IPS DF 4.7 (cell line): Measurements from ENCODE around the gene HES4.

ENCODE experiments used
- DNase-seq: peaks from one replicate; pipeline ENCODE4 v3.0.0-alpha.2; 2013; ENCODE audit warnings: low spot score; ENCODE audit errors: extremely low read depth

Gene HES4

DNA sequence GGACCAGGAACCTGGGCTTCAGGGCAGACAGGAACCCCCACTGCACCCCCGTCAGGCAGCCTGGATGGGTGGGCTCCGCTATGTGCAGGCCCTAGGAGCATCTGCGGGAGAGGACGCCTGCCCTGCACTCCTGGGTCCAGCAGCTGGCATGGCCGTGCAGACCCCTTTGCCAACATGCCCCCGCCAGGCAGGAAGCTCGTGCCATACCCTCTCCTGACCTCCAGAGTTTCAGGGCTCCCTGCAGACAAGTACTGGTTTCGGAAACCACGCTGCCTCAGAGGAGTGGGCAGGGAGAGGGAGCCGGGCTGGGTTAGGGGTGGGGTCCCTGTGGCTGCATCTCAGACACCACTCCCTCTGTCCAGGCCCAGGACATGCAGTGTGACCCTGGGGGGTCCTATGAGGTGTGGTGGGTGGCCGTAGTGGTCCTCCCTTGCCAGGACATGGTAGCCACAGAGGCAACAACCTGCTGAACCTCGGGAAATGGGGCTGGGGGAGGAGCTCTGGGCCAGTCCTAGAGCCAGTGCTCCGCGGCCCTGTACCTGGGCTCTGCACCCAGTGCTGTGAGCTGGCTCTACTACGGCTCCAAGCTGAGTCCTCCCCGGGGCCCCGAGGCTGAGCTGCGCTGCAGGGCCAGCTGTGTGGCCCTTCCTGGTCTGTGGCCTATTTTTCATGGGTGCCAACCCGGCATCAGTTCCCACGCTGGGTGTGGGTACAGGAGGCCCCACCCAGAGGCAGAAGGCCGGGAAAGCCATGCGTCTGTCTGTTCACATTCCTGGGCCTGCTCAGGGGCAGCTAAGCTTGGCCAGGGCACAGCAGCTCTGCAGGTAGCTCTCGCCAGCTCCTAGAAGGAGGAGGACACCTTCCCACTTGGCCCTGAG is 32.2 kb downstream of the HES4 start:
- no peak for DNase-seq

DNA sequence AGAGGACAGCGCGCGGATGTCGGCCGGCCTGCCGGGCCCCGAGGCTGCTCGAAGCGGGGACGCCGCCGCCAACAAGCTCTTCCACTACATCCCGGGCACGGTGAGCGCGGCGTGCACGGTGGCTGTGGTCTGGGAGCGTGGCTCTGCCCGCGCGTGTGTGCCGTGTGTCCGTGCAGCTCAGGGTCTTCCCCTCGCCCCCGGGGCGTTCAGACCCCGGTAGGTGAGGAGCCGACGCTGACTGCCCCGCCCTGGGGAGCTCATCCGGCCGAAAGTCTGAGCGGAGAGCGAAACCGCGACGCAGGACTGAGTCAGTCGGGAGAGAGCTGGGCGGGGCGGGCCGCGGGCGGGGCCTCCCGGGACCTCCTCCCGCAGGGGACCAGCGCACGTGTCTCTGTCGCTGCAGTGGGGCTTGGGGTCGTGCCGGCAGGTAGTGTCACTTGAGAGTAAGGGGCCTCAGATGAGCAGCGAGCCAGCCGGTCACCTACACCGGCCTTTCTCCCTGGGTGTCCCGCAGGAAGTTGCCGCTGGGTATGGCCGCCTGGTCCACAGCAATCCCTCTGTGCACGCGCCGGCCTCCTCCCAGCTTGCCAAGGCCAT is 33.1 kb downstream of the HES4 start:
- DNase-seq, result no peak

DNA sequence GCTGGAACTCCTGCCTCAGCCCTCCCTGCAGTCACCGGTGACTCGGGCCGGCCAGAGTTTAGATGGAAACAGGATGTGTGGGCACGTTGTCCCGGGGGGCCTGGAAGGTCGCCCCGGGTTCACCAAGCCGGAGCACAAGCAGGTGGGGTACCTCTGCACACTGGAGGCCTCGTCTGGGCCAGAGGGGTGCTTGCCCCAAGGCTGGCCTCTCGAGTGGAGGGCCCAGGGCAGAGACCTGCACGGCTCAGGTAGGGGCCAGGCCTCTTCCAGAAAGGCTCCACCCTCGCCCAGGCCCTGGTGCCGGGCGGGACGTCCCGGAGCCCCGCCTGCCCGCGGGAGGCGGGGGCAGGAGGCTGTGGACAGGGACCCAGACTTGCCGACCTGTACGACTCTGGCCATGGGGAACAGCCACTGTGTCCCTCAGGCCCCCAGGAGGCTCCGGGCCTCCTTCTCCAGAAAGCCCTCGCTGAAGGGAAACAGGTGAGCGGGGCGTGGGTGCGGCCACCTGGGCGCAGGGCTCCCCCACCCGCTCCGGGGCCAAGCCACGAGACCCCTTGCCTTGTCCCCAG is 33.7 kb downstream of the HES4 start, which contains the start of gene PLEKHN1:
PLEKHN1 (plus strand) TSS at position 348 of the 569 bp plus-strand sequence; CDS start at position 398, 50 bp downstream.
- no peak for DNase-seq

DNA sequence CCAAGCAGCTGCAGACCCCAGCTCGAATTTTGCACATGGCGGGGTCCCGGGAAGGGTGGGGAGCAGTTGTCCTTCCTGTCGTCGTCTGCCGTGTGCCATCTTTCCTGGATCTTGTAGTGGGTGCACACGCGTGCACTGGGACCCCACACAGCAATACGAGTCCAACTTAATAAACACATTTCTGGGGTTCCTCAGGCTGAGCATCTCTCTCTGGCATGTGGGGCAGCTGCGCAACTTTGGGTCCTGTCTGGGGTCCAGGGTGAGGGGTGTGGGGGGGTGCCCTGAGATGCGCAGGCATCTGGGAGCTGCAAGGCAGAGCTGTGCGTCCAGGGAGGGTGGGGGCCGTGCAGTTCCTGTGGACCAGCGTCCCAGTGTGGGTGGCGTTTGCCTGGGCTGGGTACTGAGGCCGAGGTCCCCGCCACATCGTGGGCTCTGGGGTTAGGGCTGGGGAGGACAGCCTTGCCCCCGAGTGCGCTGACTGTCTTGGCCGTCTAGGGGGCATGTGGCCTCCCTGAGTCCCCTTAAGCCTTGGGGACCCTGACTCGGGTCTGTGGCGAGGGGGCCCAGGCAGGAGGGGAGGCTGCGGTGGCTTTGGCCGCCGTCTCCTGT is 34.3 kb downstream of the HES4 start:
- DNase-seq, result no peak

DNA sequence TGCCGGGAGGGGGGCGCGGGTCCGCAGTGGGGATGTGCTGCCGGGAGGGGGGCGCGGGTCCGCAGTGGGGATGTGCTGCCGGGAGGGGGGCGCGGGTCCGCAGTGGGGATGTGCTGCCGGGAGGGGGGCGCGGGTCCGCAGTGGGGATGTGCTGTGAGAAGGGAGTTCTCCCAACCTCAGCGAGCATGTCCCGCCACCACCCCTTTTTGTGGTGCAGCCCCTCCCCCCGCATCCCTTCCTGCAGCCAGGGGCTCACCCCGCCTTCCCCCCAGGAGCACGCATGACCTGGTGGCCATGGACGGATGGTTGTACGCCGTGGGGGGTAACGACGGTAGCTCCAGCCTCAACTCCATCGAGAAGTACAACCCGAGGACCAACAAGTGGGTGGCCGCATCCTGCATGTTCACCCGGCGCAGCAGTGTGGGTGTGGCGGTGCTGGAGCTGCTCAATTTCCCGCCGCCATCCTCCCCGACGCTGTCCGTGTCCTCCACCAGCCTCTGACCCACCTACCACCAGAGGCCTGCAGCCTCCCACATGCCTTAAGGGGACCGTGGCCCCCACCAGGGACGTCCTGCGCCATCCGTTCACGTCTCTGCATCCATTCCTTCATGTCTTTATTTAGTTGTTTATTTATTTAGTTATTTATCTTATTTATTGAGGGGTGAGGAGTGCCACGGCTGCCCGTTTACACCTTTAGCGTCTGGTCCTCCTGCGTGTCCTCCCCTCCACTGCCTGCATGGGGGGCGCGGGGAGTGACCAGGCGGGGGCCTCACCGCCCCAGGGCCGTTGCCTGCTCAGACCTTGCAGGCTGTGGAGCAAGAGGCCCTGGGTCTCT is 35.0 kb downstream of the HES4 start:
- no peak for DNase-seq

DNA sequence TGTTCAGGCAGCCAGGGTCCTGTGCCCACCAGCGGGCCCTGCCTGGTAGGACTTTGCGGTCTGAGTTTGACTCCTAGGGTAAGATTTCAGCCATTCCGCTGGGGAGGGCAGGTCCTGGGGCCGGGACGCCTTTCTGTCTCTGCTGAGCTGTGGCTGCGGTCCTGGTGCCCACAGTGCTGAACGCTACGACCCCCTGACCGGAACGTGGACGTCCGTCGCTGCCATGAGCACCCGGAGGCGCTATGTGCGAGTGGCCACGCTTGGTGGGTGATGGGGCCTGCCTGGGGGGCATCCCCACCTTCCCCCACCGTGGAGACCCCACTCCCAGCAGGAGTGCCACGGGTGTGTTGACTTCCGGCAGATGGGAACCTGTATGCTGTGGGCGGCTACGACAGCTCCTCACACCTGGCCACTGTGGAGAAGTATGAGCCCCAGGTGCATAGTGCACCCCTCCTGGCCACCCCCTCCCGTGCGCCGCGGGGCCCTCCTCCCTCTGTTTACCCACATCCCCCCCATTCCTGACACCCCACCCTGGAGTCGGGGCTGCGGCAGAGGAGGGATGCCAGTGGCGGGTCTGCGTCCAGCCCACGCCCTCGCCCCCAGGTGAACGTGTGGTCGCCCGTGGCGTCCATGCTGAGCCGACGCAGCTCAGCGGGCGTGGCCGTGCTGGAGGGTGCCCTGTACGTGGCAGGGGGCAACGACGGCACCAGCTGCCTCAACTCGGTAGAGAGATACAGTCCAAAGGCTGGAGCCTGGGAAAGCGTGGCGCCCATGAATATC is 36.0 kb downstream of the HES4 start:
- DNase-seq, result no peak

DNA sequence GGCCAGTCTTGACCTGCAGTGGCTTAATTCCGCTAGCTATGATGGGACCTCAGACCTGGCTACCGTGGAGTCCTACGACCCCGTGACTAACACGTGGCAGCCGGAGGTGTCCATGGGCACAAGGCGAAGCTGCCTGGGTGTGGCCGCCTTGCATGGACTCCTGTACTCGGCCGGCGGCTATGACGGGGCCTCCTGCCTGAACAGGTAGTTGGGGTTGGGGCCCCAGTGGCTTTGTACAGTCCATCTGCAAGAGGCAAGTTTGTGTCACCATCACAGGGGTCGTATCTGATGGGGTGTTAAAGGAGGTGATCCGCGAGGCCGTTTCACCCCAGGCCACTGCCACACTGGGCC is 36.6 kb downstream of the HES4 start:
- no peak for DNase-seq

DNA sequence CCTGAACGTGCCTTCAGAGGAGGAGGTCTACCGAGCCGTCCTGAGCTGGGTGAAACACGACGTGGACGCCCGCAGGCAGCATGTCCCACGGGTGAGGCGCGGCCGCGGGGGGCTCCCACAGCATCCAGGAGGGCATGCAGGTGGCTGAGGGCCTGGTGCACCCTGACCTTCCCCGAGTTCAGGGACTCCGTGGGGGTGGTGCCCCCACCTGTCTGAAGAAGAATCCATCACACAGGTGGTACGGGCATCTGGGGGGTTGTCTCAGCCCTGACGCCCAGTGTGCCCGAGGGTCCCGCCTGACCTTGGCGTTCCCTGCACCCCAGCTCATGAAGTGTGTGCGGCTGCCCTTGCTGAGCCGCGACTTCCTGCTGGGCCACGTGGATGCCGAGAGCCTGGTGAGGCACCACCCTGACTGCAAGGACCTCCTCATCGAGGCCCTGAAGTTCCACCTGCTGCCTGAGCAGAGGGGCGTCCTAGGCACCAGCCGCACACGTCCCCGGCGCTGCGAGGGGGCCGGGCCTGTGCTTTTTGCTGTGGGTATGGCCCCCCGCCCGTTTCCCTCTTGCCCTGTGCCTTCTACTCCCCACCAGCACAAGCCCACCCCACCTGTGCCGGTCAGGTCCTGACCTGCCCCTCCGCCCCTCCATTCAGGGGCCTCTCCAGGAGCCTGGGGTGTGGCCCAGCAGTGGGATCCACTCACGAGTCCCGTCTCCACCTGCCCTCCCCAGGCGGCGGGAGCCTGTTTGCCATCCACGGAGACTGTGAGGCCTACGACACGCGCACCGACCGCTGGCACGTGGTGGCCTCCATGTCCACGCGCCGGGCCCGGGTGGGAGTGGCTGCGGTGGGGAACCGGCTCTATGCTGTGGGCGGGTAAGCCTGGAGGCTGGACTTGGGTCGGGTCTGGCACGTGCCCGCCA is 37.3 kb downstream of the HES4 start:
- DNase-seq, result no peak

DNA sequence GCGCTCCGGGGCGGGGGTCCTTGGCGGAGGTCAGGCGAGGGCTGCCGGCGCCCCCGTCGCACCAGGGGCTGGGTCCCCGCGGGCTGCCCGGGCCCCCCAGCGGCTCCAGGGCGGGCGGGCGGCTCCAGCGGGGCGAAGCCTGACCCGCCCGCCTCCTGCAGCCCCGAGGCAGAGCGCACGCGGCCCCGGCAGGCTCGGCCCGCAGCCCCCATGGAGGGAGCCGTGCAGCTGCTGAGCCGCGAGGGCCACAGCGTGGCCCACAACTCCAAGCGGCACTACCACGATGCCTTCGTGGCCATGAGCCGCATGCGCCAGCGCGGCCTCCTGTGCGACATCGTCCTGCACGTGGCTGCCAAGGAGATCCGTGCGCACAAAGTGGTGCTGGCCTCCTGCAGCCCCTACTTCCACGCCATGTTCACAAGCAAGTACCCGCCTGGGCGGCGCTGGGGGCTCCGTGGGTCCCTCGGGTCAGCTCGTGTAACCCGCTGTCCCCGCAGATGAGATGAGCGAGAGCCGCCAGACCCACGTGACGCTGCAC is 38.7 kb downstream of the HES4 start:
- DNase-seq, result no peak

DNA sequence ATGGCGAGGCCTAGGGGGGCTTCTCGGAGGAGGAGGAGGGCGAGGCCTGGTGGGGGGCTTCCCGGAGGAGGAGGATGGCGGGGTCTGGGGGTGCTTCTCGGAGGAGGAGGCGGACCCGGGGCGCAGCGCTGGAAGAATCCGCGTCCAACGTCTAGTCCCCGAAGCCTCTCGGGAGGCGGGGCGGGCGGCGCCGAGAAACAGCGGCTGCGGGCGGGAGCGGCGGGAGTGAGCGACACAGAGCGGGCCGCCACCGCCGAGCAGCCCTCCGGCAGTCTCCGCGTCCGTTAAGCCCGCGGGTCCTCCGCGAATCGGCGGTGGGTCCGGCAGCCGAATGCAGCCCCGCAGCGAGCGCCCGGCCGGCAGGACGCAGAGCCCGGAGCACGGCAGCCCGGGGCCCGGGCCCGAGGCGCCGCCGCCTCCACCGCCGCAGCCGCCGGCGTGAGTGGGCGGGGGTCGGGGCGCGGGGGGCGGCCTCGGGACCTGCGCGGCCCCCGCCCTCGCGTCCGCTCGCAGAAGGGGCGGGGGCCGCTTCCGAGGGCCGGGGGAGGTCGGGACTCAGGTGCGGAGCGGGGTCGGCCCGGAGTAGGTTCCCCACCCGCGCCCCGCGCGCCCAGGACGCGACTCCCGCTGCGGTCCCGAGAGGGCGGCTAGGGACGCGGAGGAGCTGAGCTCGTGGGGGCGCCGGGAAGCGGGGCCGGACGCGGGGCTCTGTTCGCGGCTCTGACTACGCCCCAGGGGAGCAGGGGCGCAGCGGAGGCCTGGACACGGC is 39.4 kb downstream of the HES4 start, which contains the start of gene KLHL17:
KLHL17 (plus strand) TSS at position 222 of the 769 bp plus-strand sequence; CDS start at position 332, 110 bp downstream.
- DNase-seq, result no peak

DNA sequence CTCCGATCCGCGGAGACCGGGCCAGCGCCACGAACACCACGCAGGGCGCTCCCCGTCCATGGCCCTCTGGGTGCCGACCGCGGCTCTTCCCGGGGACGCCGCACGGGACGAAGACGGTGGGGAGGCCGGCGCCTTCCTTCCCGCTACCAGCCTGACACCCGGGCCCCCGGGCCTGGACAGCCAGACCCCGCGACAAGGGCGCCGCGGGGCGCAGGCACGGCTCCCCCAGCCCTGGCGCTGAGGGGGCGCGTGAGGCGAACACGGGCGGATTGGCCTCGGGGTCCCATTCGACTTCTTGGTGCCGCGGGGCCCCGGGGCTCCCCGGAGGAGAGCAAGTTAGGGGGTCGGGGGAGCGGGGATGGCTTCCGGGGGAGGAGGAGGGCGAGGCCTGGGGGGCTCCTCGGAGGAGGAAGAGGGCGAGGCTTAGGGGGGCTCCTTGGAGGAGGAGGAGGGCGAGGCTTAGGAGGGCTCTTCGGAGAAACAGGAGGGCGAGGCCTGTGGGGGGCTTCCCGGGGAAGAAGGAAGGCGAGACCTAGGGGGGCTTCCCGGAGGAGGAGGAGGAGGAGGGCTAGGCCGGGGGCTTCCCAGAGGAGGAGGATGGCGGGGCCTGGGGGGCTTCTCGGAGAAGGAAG is 40.0 kb downstream of the HES4 start:
- no peak for DNase-seq

DNA sequence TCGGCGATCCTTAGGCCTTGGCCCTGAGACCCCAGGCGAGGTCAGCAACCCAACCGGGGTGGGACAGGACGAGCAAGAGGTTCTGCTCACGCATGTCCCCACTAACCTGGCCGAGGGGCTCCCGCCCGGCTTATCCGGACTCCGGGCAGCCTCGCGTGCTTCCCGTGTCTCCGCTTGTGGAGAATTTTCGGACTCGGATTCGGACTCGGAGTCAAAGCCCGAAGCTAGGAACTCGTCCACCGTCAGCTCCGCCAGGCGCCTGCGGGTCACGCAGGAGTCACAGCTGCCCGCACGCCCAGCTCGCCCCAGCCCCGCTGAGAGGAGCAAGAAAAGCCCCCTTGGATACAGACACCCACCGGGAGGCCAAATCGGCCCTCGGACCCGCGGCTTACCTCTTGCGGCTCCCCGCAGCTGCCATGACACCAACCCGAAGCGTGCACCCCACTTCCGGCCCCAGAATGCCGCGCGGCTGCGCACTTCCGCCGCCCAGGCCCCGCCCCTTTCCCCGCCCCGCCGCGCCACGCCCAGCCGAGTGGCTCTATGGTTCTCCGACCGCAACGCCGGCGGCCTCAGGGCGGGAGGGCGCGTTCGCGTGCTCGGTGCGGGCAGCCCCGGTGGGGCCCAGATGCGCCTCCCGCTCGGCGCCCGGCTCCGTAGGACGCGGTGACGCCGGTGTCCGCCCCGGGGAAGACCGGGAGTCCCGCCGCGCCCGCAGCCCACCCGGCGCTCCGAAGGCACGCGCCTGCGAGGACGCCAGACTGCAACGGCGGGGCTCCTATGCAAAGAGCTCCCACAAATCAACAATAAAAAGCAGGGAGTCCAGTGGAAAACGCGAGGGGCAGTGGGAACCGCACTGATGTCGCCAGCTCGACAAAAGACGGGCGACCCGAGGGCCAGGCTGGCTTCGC is 40.8 kb downstream of the HES4 start, which contains the start of gene NOC2L:
NOC2L (minus strand) TSS at position 434 of the 908 bp plus-strand sequence; CDS start at position 418, 16 bp downstream.
- no peak for DNase-seq

DNA sequence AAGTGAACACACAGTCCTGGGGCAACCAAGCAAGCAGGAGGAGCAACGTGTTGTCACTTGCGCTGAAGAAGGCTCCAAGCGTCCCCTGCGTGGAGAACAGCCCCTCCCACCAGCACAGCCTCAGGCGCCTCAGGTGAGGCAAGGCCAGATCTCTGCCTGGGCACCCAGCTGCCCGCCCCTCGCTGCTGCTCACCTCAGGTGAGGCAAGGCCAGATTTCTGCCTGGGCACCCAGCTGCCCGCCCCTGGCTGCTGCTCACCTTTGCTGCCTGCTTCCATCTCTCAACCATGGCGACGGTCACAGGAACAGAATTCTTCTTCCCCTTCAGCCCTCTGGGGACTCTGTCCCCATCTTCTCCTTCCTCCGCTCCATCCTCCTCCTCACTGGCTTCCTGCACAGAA is 43.3 kb downstream of the HES4 start:
- no peak for DNase-seq

DNA sequence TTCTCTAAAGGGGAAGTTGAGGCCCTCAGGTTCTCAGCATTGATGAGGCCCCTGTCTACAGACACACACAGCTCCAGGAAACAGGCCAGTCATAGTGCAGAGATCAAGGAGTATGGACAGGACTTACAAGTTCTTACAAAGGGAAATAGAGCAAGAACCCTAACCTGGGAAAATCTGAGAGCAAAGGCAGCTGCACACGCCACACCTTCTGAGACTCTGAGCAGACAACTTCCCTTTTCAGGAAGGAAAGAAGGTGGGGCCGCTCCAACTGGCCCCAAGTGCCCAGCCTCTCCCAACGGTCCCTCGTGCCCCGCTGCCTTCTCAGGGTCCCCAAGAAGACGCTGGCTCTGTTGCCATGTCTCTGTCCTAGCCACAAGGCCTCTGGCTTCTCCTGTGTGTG is 44.4 kb downstream of the HES4 start:
- DNase-seq, result no peak

DNA sequence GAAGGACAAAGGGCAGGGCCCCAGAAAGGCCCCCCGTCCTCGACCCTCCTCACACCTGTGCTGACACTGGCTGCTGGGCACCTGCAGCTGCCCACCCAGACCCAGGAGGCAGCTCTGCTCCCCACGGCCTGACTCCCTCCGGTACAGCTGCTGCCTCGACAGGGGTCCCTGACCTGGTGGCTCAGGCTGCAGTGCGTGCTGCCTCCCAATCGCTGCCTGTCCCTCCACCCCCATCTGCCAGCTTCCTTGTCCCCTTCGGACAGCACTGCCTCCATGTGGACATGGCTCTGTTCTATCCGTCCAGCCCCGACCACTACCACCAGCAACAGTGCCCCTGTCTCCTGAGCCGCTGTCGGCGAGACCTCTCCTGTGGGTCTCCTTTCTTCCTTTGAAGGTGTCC is 45.0 kb downstream of the HES4 start:
- DNase-seq, result no peak

DNA sequence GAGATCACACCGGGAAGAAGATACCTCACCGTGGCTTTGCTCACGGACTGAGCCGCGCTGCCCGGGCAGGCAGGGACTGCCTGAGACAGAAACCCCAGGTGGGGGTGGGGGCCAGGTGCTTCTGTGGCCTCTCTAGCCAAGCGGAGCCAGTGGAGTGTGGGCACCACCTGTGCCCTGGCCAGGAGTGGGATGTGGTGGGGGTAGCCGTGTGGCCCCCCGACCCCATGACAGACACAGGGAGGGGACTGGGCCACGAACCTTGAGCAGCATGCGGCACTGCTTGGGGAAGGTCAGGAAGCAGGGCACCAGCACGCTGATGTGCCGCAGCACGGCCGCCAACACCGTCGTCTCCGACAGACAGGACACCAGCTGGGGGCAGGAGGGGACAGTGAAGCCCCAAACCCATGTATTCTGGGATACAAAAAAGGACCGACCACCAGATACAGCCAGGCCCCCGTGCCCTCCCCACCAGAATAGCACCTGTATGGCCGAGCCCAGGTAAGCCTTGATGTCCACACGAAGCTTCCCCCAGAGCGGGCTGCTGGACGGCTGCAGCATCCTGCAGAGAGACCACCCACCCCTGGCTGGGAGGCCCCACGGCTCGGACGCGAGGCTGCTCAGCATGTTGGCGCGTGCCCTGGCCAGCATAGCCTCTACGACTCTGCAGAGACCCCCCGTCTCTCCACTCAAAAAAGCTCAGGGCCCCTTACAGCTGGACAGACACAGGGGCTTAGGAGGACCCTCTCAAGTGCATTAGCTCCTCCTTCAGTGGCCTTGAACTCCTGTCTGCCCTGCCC is 46.2 kb downstream of the HES4 start:
- DNase-seq, result no peak
